ENCODE data around the gene HEXB. TPM values are rescaled to one million over a fixed set of nuclear protein-coding genes. Genes with fewer than 3 reads are reported as not detected.

The HEXB gene
- 100 to 1,000 TPM; 143 to 235 (median 168) TPM for total RNA-seq

- in situ Hi-C loops (cut with MboI; ENCODE audit: low pct_ligation_motif_present in 1 of 4, low pct_unique_long_range_greater_than_20kb in 1 of 4, low sequenced_read_pairs in 3 of 4): no loop called here
- Histone ChIP-seq H3K36me3 (peaks cover 0 to 3% (median 1%) of the 10 kb centered on the region in 4 donors), H3K4me3 (peak within 1 kb of the TSS; percentile 65 to 91 (median 88)), H3K27ac (peak within 1 kb of the TSS; percentile 87 to 92 (median 90)), H3K9me3 (no peaks in the 10 kb centered on the region), H3K27me3 (no peaks in the 10 kb centered on the region), H3K4me1 (peaks cover 6 to 24% (median 20%) of the 10 kb centered on the region in 4 donors)
- DNase-seq: peak; percentile 94
- peak in 3 of 5 experiments; percentile 9 to 35 (median 30) for TF ChIP-seq CTCF (IDR thresholded peaks at IDR 0.05)
- TF ChIP-seq POLR2A (IDR thresholded peaks at IDR 0.05): peak; percentile 91
- TF ChIP-seq POLR2AphosphoS5 (IDR thresholded peaks at IDR 0.05): peak; percentile 93 to 94 (median 94)
- TF ChIP-seq EP300 (IDR thresholded peaks at IDR 0.05; ENCODE audit: low read depth): no peak
- 8% methylated on average over 35 of the region's 78 CpGs; no CpG with 5 or more reads in 1 of the 2 donors for WGBS, 2 donors (ENCODE audit: low coverage in 1 of 2)
- intact Hi-C loops (cut with DNase I; ENCODE audit: low total_unique reads): no loop called here
Observed at GRCh38 chr5:74684900-74685851, at the start of gene HEXB. Gene HEXB (plus strand): TSS chr5:74685233. CDS start chr5:74685261, 28 bp downstream.

- intact Hi-C loops (cut with DNase I; ENCODE audit: low total_unique reads) (no loop called here), in situ Hi-C loops (cut with MboI; ENCODE audit: low pct_ligation_motif_present in 1 of 4, low pct_unique_long_range_greater_than_20kb in 1 of 4, low sequenced_read_pairs in 3 of 4) (loop anchor here in 3 of 4 donors (25.0 kb wide), 4 partner anchors 224 to 599 kb away; no protein-coding TSS in a partner anchor)
- WGBS, 2 donors (ENCODE audit: low coverage in 1 of 2): 90 to 95% methylated on average over 2 to 12 of the region's 12 CpGs
- TF ChIP-seq CTCF (IDR thresholded peaks at IDR 0.05) (no peak), EP300 (IDR thresholded peaks at IDR 0.05; ENCODE audit: low read depth) (no peak), POLR2A (IDR thresholded peaks at IDR 0.05) (no peak), POLR2AphosphoS5 (IDR thresholded peaks at IDR 0.05) (no peak)
- no peak overlapping the region for H3K27ac ChIP-seq
- H3K4me1 ChIP-seq: peaks cover 3 to 60% (median 31%) of the 10 kb centered on the region in 4 donors
- H3K9me3 ChIP-seq: no peaks in the 10 kb centered on the region
- no peaks in the 10 kb centered on the region for H3K27me3 ChIP-seq
- H3K4me3 ChIP-seq: no peak overlapping the region
- no peaks in the 10 kb centered on the region for H3K36me3 ChIP-seq
- no peak for DNase-seq
Observed at GRCh38 chr5:74636149-74636548, 48.9 kb upstream of the HEXB start.

- intact Hi-C loops (cut with DNase I; ENCODE audit: low total_unique reads) (no loop called here), in situ Hi-C loops (cut with MboI; ENCODE audit: low pct_ligation_motif_present in 1 of 4, low pct_unique_long_range_greater_than_20kb in 1 of 4, low sequenced_read_pairs in 3 of 4) (loop anchor here in 3 of 4 donors (25.0 kb wide), 4 partner anchors 224 to 599 kb away; no protein-coding TSS in a partner anchor)
- DNase-seq: no peak
- WGBS, 2 donors (ENCODE audit: low coverage in 1 of 2): 59 to 82% methylated on average over 3 to 4 of the region's 4 CpGs
- H3K36me3 ChIP-seq: no peaks in the 10 kb centered on the region
- peaks cover 3 to 60% (median 29%) of the 10 kb centered on the region in 4 donors for H3K4me1 ChIP-seq
- H3K4me3 ChIP-seq: no peak overlapping the region
- no peaks in the 10 kb centered on the region for H3K9me3 ChIP-seq
- no peak for TF ChIP-seq POLR2A (IDR thresholded peaks at IDR 0.05)
- TF ChIP-seq EP300 (IDR thresholded peaks at IDR 0.05; ENCODE audit: low read depth): no peak
- peak in 1 of 3 donors; percentile 43 for TF ChIP-seq POLR2AphosphoS5 (IDR thresholded peaks at IDR 0.05)
- no peak for TF ChIP-seq CTCF (IDR thresholded peaks at IDR 0.05)
- H3K27me3 ChIP-seq: no peaks in the 10 kb centered on the region
- no peak overlapping the region for H3K27ac ChIP-seq
Observed at GRCh38 chr5:74636552-74636951, 48.5 kb upstream of the HEXB start.

- TF ChIP-seq POLR2A (IDR thresholded peaks at IDR 0.05) (no peak), POLR2AphosphoS5 (IDR thresholded peaks at IDR 0.05) (no peak), CTCF (IDR thresholded peaks at IDR 0.05) (no peak), EP300 (IDR thresholded peaks at IDR 0.05; ENCODE audit: low read depth) (no peak)
- Histone ChIP-seq H3K9me3 (no peaks in the 10 kb centered on the region), H3K4me3 (peak overlapping the region in 3 of 4 donors; percentile 50 to 74 (median 63)), H3K36me3 (no peaks in the 10 kb centered on the region), H3K27me3 (no peaks in the 10 kb centered on the region), H3K27ac (peak overlapping the region; percentile 90 to 93 (median 92)), H3K4me1 (peaks cover 3 to 40% (median 14%) of the 10 kb centered on the region in 4 donors)
- in situ Hi-C loops (cut with MboI; ENCODE audit: low pct_ligation_motif_present in 1 of 4, low pct_unique_long_range_greater_than_20kb in 1 of 4, low sequenced_read_pairs in 3 of 4): loop anchor here in 3 of 4 donors (25.0 kb wide), 4 partner anchors 226 to 601 kb away; no protein-coding TSS in a partner anchor
- intact Hi-C loops (cut with DNase I; ENCODE audit: low total_unique reads): no loop called here
- 30 to 33% methylated on average over 1 of the region's 1 CpG for WGBS, 2 donors (ENCODE audit: low coverage in 1 of 2)
- no peak for DNase-seq
Observed at GRCh38 chr5:74638544-74638969, 46.5 kb upstream of the HEXB start.

All from transverse colon (tissue), 4 donors.